ENCODE data around the gene CMTM6.

CMTM6 gene

DNA sequence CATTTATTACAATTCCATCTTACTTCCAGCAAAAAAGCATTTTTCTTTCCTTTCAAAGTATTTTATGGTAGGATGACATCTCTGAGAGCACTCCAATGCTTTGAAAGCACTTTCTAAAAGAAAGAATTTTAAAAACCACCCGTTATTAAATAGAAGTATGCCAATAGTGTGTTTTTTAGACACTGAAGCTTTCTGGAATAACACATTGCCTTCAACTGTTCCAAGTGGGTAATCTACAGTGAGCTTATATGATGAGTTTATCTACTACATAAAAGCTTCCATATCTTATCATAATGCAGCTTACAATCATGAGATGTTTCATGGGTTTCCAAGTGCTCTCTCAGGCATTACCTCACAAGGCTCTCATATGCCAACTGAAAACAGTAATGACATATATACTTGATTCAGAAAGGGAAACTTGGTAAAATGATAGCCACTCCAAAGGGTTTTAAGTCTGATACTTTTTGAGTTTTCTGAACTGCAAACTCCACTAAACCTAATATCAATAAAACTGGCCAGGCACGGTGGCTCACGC lies 14.1 kb downstream of the CMTM6 start:
- TF ChIP-seq, protein P1, sequence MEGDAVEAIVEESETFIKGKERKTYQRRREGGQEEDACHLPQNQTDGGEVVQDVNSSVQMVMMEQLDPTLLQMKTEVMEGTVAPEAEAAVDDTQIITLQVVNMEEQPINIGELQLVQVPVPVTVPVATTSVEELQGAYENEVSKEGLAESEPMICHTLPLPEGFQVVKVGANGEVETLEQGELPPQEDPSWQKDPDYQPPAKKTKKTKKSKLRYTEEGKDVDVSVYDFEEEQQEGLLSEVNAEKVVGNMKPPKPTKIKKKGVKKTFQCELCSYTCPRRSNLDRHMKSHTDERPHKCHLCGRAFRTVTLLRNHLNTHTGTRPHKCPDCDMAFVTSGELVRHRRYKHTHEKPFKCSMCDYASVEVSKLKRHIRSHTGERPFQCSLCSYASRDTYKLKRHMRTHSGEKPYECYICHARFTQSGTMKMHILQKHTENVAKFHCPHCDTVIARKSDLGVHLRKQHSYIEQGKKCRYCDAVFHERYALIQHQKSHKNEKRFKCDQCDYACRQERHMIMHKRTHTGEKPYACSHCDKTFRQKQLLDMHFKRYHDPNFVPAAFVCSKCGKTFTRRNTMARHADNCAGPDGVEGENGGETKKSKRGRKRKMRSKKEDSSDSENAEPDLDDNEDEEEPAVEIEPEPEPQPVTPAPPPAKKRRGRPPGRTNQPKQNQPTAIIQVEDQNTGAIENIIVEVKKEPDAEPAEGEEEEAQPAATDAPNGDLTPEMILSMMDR (IDR thresholded peaks at IDR 0.05; ENCODE audit: low read depth, low read length), result no peak
- no peak overlapping the region for H3K4me3 ChIP-seq (ENCODE audit: low read depth, low read length)

DNA sequence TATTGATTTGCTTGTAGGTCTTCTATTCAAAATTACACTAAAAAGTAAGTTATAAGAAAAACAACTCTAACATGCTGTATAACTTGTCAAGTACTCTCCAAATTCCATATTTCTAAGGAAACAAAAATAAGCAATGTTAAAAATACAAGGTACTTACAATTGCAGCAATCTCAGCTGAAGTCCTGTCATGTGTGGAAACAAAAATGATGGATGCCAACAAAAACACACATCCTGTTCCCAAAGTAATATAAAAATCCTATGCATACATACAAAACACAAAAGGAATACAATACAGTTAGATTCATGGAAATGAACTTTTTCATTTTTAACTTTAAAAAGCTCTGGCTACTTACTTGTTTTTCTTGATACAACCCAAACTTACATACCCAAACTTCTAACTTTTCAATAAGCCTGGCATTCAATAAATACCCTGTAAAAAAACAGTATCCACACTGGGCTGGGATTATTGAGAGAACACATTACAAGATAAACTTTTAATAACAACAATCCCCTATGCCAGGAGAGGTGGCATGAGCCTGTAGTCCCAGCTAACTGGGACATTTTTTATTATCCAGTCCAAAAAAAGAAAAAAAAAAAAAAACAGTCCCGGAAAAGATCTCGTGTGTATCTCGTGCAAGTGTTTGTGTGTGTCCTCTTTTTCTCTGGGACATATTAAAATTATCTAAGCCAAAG lies 14.7 kb downstream of the CMTM6 start:
- TF ChIP-seq, protein P1 (IDR thresholded peaks at IDR 0.05; ENCODE audit: low read depth, low read length), result no peak
- no peak overlapping the region for H3K4me3 ChIP-seq (ENCODE audit: low read depth, low read length)

DNA sequence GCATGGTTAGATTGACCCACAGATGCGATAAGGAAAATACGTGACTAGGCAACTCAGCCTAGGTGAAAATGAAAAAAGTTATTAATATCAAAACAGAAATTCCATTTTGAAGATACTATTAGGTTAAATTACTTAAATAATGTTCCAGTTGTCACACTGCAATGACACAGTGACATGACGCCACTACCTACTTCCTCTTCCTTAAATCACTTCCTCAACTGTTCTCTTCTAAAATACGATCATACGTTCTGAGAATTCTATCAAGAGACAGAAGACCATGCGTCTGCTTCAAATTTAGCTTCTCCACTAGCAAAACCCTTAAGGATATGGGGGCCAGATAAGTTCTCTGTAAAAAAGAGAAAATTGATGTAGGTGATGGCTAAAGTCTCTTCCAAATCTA lies 18.2 kb downstream of the CMTM6 start:
- TF ChIP-seq, protein P1 (IDR thresholded peaks at IDR 0.05; ENCODE audit: low read depth, low read length), result no peak
- H3K4me3 ChIP-seq (ENCODE audit: low read depth, low read length), result no peak overlapping the region

DNA sequence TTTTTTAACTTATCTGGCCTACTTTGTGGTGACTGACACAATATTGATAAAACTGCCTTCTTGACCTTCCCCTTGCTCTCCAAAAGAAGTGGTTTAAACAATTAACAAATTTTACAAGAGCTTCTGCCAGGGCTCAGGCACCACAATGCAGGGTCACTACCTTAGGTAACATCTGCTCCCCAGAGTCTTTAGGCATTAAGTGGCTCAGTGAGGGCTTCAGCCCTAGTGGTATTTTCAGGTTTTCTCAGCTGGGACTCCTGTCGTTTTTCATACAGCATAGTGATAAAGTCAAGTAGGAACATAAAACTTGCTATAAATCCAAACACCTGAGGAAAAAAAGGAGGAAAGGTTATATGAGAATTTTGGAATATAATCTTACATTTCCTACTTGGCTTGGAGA lies 18.9 kb downstream of the CMTM6 start:
- H3K4me3 ChIP-seq (ENCODE audit: low read depth, low read length), result no peak overlapping the region
- TF ChIP-seq, protein P1 (IDR thresholded peaks at IDR 0.05; ENCODE audit: low read depth, low read length), result no peak

DNA sequence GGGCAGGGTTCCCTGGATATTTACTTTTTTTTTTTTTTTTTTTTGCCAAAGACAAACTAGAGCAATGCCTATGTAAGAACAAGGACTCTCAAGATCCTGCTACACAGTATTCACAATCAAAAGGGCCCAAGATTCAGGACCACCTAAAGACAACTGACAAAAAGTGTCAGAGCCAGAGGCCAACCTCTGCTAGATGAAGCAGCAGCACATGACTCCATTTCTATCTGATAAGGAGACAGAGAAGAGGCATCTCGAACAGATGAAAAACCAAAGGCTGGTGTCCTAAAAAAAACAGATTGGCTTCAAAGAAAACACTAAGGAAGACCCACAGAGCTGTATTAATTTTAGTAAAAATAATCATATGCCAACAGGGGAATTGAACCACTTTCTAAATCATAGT lies 20.0 kb downstream of the CMTM6 start:
- H3K4me3 ChIP-seq (ENCODE audit: low read depth, low read length), result no peak overlapping the region
- TF ChIP-seq, protein P1 (IDR thresholded peaks at IDR 0.05; ENCODE audit: low read depth, low read length), result no peak

DNA sequence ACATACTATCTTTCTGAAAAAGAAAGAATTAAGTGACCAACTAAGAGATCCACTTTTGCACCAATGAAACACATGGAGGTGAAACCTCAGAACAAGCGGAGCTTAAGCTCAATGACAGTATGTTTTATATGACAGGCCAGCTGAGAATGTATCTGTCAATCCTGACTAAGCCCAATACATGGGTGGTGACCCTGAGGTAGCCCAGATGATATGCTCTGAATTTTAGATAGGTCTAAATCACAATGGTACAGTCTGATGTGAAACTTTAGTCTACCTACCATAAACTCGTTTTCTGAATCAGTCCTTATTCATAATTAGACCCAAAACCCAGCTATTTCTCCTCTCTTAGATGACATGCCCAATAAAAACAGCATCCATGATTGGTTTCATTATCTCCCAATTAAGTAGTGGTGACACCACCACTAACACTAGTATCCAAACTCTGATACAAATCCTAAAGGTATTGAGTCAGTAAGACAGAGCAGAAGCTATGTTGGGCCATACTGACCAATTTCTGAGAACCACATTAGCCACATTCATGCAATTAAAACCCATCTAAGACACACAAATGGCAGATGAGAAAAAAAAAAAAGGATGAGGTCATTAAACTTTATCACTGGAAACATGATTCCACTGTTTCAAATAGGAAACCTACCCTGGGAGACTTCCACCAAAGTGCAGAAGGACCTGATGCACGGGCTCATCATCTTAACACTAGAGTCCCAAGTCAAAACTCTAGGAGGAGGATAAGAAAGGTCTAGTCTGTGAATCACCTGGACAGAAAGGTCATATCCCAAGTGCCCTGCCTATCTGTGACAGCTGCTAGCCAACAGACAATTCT lies 20.6 kb downstream of the CMTM6 start:
- no peak overlapping the region for H3K4me3 ChIP-seq (ENCODE audit: low read depth, low read length)
- TF ChIP-seq, protein P1 (IDR thresholded peaks at IDR 0.05; ENCODE audit: low read depth, low read length), result no peak

DNA sequence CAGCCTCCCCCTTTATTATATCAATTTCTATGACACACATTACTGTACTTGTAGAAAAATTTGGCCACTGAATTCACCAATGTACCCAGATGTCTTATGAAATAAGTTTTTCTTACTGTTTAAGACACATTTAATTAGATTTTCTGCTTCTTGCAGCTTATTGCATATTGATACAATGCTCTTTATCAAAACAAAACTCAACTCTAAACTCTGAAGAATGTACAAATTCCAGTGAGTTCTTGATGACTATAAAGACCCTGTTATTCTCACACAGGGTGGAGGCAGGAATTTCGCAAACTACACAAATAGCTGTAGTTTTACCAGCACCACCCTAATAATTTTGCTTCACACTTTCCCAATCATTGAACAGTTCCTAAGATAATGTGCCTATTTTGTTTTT lies 22.0 kb downstream of the CMTM6 start:
- TF ChIP-seq, protein P1 (IDR thresholded peaks at IDR 0.05; ENCODE audit: low read depth, low read length), result no peak
- no peak overlapping the region for H3K4me3 ChIP-seq (ENCODE audit: low read depth, low read length)

All from WI38 (cell line).